ENCODE measurements around the gene GFY.

GFY gene

GRCh38 chr19:49425178-49425577, at the start of gene GFY:
TSS of gene GFY (plus strand) at chr19:49425388. CDS start at chr19:49426431, 1,043 bp downstream.
- no peak for DNase-seq

GRCh38 chr19:49378512-49378911, 46.7 kb upstream of the GFY start:
- no peak for DNase-seq

- no peak for DNase-seq
Measured at GRCh38 chr19:49380391-49380790, 44.8 kb upstream of the GFY start.

- no peak for DNase-seq
Measured at GRCh38 chr19:49382639-49383038, 42.5 kb upstream of the GFY start.

GRCh38 chr19:49383599-49383998, 41.6 kb upstream of the GFY start:
- DNase-seq = no peak

- DNase-seq = peak in 27 of 51 donors; percentile 2 to 50 (median 19)
Measured at GRCh38 chr19:49387936-49388372, 37.2 kb upstream of the GFY start, which contains the start of gene KASH5. TSS of gene KASH5 (plus strand) at chr19:49388249. CDS start at chr19:49390884, 2,635 bp downstream.

GRCh38 chr19:49389406-49389805, 35.8 kb upstream of the GFY start:
- DNase-seq = no peak

- no peak for DNase-seq
Measured at GRCh38 chr19:49390131-49390928, 34.9 kb upstream of the GFY start.

- no peak for DNase-seq
Measured at GRCh38 chr19:49390929-49391359, 34.2 kb upstream of the GFY start.

- peak in 38 of 51 donors; percentile 1 to 67 (median 29) for DNase-seq
Measured at GRCh38 chr19:49391581-49392399, 33.4 kb upstream of the GFY start.

GRCh38 chr19:49393881-49394280, 31.3 kb upstream of the GFY start:
- no peak for DNase-seq

GRCh38 chr19:49395581-49396407, 29.4 kb upstream of the GFY start:
- DNase-seq = no peak

- no peak for DNase-seq
Measured at GRCh38 chr19:49396738-49397505, 28.3 kb upstream of the GFY start.

- DNase-seq = no peak
Measured at GRCh38 chr19:49398001-49398615, 27.1 kb upstream of the GFY start.

- DNase-seq = no peak
Measured at GRCh38 chr19:49398931-49399330, 26.3 kb upstream of the GFY start.

GRCh38 chr19:49400029-49400428, 25.2 kb upstream of the GFY start:
- no peak for DNase-seq

- DNase-seq = no peak
Measured at GRCh38 chr19:49403404-49404187, 21.6 kb upstream of the GFY start.

- DNase-seq = no peak
Measured at GRCh38 chr19:49407079-49407478, 18.1 kb upstream of the GFY start.

- DNase-seq = no peak
Measured at GRCh38 chr19:49407482-49408015, 17.6 kb upstream of the GFY start.

All from hypothalamus (tissue), 51 donors.